ENCODE results near the gene CFI. TPM values are rescaled to one million over a fixed set of nuclear protein-coding genes. Genes with fewer than 3 reads are reported as not detected.
A peak's percentile ranks its signal among the peaks of the same experiment; 100 is the strongest.

The CFI gene
- total and polyA plus RNA-seq, 2 of the 8 experiments (the other 6 are each of a cell fraction or from before 2014, with no cell fraction given) = not detected

GRCh38 chr4:109729718-109730618 is 71.8 kb downstream of the CFI start, which contains the start of gene PLA2G12A (continued):
- no peak for TF ChIP-seq CBX8 (IDR thresholded peaks at IDR 0.05; ENCODE audit: borderline replicate concordance, low read depth, low read length)
- no peak for TF ChIP-seq BCL11A (IDR thresholded peaks at IDR 0.05; ENCODE audit: low read depth in 2 of 2, low read length in 2 of 2)
- no peak for TF ChIP-seq ATF2 (IDR thresholded peaks at IDR 0.05; ENCODE audit: low read length)
- TF ChIP-seq EP300 (IDR thresholded peaks at IDR 0.05; ENCODE audit: borderline replicate concordance in 1 of 2, low read depth in 2 of 2, low read length in 2 of 2) = no peak
- TF ChIP-seq CTBP2 (IDR thresholded peaks at IDR 0.05; ENCODE audit: borderline replicate concordance, insufficient read depth, insufficient read length, low read length) = no peak
- peak; percentile 73 for TF ChIP-seq NRF1 (IDR thresholded peaks at IDR 0.05; ENCODE audit: low read depth, low read length)
- TF ChIP-seq BACH1 (IDR thresholded peaks at IDR 0.05; ENCODE audit: low read length) = no peak
- peak; percentile 44 to 66; a peak in 2 of 3 replicates for TF ChIP-seq POLR2A (IDR thresholded peaks at IDR 0.05; ENCODE audit: control extremely low read depth in 1 of 2, low read depth in 2 of 2, low read length in 2 of 2)
- peak; percentile 93; the same call in 1 of the 2 replicates for TF ChIP-seq RBBP5 (IDR thresholded peaks at IDR 0.05; ENCODE audit: borderline replicate concordance, low read depth, low read length)
- peak; percentile 78 for TF ChIP-seq CHD2 (IDR thresholded peaks at IDR 0.05; ENCODE audit: low read length)
- peak; percentile 51; the same call in 1 of the 2 replicates for TF ChIP-seq USF2 (IDR thresholded peaks at IDR 0.05; ENCODE audit: low read length)
- TF ChIP-seq SIN3A (conservative IDR thresholded peaks at IDR 0.05 in 1 of 2, IDR thresholded peaks at IDR 0.05 in 1 of 2; ENCODE audit: low read depth in 1 of 2, low read length in 2 of 2) = peak; percentile 83 to 92; a peak in 3 of 4 replicates
- TF ChIP-seq SUZ12 (IDR thresholded peaks at IDR 0.05; ENCODE audit: low read length) = no peak
- peak; percentile 11 for TF ChIP-seq CREB1 (IDR thresholded peaks at IDR 0.05)

All from H1 (cell line).